ENCODE data around the gene COL26A1.

- TF ChIP-seq, protein P1, sequence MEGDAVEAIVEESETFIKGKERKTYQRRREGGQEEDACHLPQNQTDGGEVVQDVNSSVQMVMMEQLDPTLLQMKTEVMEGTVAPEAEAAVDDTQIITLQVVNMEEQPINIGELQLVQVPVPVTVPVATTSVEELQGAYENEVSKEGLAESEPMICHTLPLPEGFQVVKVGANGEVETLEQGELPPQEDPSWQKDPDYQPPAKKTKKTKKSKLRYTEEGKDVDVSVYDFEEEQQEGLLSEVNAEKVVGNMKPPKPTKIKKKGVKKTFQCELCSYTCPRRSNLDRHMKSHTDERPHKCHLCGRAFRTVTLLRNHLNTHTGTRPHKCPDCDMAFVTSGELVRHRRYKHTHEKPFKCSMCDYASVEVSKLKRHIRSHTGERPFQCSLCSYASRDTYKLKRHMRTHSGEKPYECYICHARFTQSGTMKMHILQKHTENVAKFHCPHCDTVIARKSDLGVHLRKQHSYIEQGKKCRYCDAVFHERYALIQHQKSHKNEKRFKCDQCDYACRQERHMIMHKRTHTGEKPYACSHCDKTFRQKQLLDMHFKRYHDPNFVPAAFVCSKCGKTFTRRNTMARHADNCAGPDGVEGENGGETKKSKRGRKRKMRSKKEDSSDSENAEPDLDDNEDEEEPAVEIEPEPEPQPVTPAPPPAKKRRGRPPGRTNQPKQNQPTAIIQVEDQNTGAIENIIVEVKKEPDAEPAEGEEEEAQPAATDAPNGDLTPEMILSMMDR (IDR thresholded peaks at IDR 0.05) = no peak
- TF ChIP-seq EP300 (IDR thresholded peaks at IDR 0.05) (no peak), POLR2A (IDR thresholded peaks at IDR 0.05) (no peak)
Observed at GRCh38 chr7:101373812-101374614, 11.3 kb downstream of the COL26A1 start.
